OCI-LY1 (cell line): ENCODE measurements around the gene CACNA1C.

Source experiments
- CTCF ChIP-seq: fragments of 200-600 bp; sonication (generic), shearing (Covaris generic); IDR thresholded peaks from 2 replicates; pipeline ENCODE4 v1.5.1; 2017; ENCODE audit warnings: mild to moderate bottlenecking, antibody characterized with exemption, low read length, moderate library complexity, mixed read lengths
- EZH2 ChIP-seq: fragments of 200-600 bp; sonication (generic), shearing (Covaris generic); IDR thresholded peaks from 2 replicates; pipeline ENCODE4 v1.8.0; 2017; ENCODE audit warnings: borderline replicate concordance, mixed run types, mild to moderate bottlenecking, antibody characterized with exemption, low read length, moderate library complexity, mixed read lengths

GRCh38 chr12:2673966-2674810, 621.4 kb downstream of the CACNA1C start:
- peak; percentile 39 for TF ChIP-seq CTCF
- TF ChIP-seq EZH2 = no peak
